Fibroblast of lung (primary cell): Measurements from ENCODE around the gene SMOC2. TPM values are rescaled to one million over a fixed set of nuclear protein-coding genes. Genes with fewer than 3 reads are reported as not detected.

Source experiments
- DNase-seq, 2 donors: peaks; one replicate each; pipeline versions ENCODE4 v3.0.0 to v3.0.0-alpha.2; 2010; ENCODE audit warnings: low read depth in 2 of 2
- H2AFZ ChIP-seq: 2 replicates; pipeline ENCODE4 v1.5.1; 2012; ENCODE audit warnings: low read length, control low read depth, inconsistent platforms
- H3K27ac ChIP-seq: 2 replicates; pipeline ENCODE4 v1.5.1; 2011; ENCODE audit warnings: low read length, control low read depth; ENCODE audit not compliant: insufficient read depth
- H3K27me3 ChIP-seq: 2 replicates; pipeline ENCODE4 v1.5.1; 2011; ENCODE audit warnings: mild to moderate bottlenecking, low read length; ENCODE audit not compliant: control insufficient read depth, insufficient read depth
- H3K36me3 ChIP-seq: 2 replicates; pipeline ENCODE4 v1.5.1; 2011; ENCODE audit warnings: low read length; ENCODE audit not compliant: control insufficient read depth, insufficient read depth
- H3K4me1 ChIP-seq: 2 replicates; pipeline ENCODE4 v1.5.1; 2011; ENCODE audit warnings: low read length; ENCODE audit not compliant: control insufficient read depth, insufficient read depth; ENCODE audit errors: extremely low read depth
- H3K4me2 ChIP-seq: 2 replicates; pipeline ENCODE4 v1.5.1; 2011; ENCODE audit warnings: low read length, control low read depth; ENCODE audit not compliant: insufficient read depth; ENCODE audit errors: extremely low read depth
- H3K4me3 ChIP-seq, 4 experiments: fragments of 200-600 bp in 1 of 4; sonication (generic) in 1 of 4; replicated peaks in 1 of 4; 2 replicates each; pipeline ENCODE4 v1.5.1; 2011 to 2016; ENCODE audit warnings: low read length in 4 of 4, low read depth in 3 of 4, mild to moderate bottlenecking in 3 of 4, control low read depth in 2 of 4, inconsistent platforms in 1 of 4, mixed read lengths in 1 of 4; ENCODE audit not compliant: insufficient read depth in 1 of 4; ENCODE audit errors: control extremely low read depth in 1 of 4
- H3K79me2 ChIP-seq: 2 replicates; pipeline ENCODE4 v1.5.1; 2012; ENCODE audit warnings: mild to moderate bottlenecking, low read length, inconsistent platforms; ENCODE audit not compliant: control insufficient read depth, insufficient read depth
- H3K9ac ChIP-seq: 2 replicates; pipeline ENCODE4 v1.5.1; 2011; ENCODE audit warnings: mild to moderate bottlenecking, low read length, control low read depth; ENCODE audit not compliant: insufficient read depth
- H3K9me3 ChIP-seq: 2 replicates; pipeline ENCODE4 v1.5.1; 2012; ENCODE audit warnings: low read depth, low read length; ENCODE audit not compliant: control insufficient read depth, insufficient read depth
- H4K20me1 ChIP-seq: 2 replicates; pipeline ENCODE4 v1.5.1; 2011; ENCODE audit warnings: low read length; ENCODE audit not compliant: control insufficient read depth, insufficient read depth; ENCODE audit errors: extremely low read depth
- CTCF ChIP-seq, 2 donors: IDR thresholded peaks in 1 of 2; conservative IDR thresholded peaks in 1 of 2; 1 replicate in 1 of 2; 2 replicates in 1 of 2; pipeline ENCODE4 v1.5.1; 2011 to 2012; ENCODE audit warnings: low read length in 2 of 2, control low read depth in 1 of 2, inconsistent platforms in 1 of 2, low read depth in 1 of 2, mild to moderate bottlenecking in 1 of 2
- EZH2 ChIP-seq: IDR thresholded peaks from 2 replicates; pipeline ENCODE4 v1.5.1; 2012; ENCODE audit warnings: low read length, control low read depth, mild to moderate bottlenecking; ENCODE audit errors: missing control alignments
- polyA plus RNA-seq, 2 donors: library from polyadenylated mRNA; depleted of rRNA in 1 of 2; stranded (reverse) in 1 of 2; unstranded in 1 of 2; fragments of >200 nt; gene quantifications; 2 replicates each; pipeline ENCODE4 v1.2.1, GENCODE V29; 2011 to 2012; ENCODE audit warnings: missing spikeins in 1 of 2
- total RNA-seq: library from RNA; depleted of rRNA; stranded (reverse); fragments of >200 nt; gene quantifications from 2 replicates; pipeline ENCODE4 v1.2.1, GENCODE V29; 2014

The SMOC2 gene
- total and polyA plus RNA-seq, 2 donors (not counting 1 experiment from before 2014, with no cell fraction given) = not detected

GRCh38 chr6:168574699-168575195 is 133.8 kb downstream of the SMOC2 start:
- Histone ChIP-seq H3K79me2 (no peaks in the 10 kb centered on the region), H3K4me3 (no peak overlapping the region), H3K27ac (no peak overlapping the region), H3K36me3 (no peaks in the 10 kb centered on the region), H3K9me3 (no peaks in the 10 kb centered on the region), H3K9ac (no peak overlapping the region), H3K4me2 (no peak overlapping the region), H3K4me1 (no peaks in the 10 kb centered on the region), H4K20me1 (no peaks in the 10 kb centered on the region), H2AFZ (no peak overlapping the region), H3K27me3 (no peaks in the 10 kb centered on the region)
- TF ChIP-seq EZH2 = no peak
- no peak for TF ChIP-seq CTCF (conservative IDR thresholded peaks at IDR 0.05 in 1 of 2, IDR thresholded peaks at IDR 0.05 in 1 of 2; ENCODE audit: low read depth in 1 of 2, low read length in 2 of 2)
- DNase-seq = no peak

GRCh38 chr6:168575346-168576098 is 134.5 kb downstream of the SMOC2 start:
- no peaks in the 10 kb centered on the region for H3K79me2 ChIP-seq
- no peak overlapping the region for H3K27ac ChIP-seq
- H3K9ac ChIP-seq = no peak overlapping the region
- H4K20me1 ChIP-seq = no peaks in the 10 kb centered on the region
- no peaks in the 10 kb centered on the region for H3K27me3 ChIP-seq
- DNase-seq = no peak
- no peak overlapping the region for H2AFZ ChIP-seq
- no peak for TF ChIP-seq CTCF (conservative IDR thresholded peaks at IDR 0.05 in 1 of 2, IDR thresholded peaks at IDR 0.05 in 1 of 2; ENCODE audit: low read depth in 1 of 2, low read length in 2 of 2)
- no peak for TF ChIP-seq EZH2
- no peaks in the 10 kb centered on the region for H3K9me3 ChIP-seq
- H3K4me3 ChIP-seq = no peak overlapping the region
- H3K36me3 ChIP-seq = no peaks in the 10 kb centered on the region
- H3K4me2 ChIP-seq = no peak overlapping the region
- H3K4me1 ChIP-seq = no peaks in the 10 kb centered on the region

DNA sequence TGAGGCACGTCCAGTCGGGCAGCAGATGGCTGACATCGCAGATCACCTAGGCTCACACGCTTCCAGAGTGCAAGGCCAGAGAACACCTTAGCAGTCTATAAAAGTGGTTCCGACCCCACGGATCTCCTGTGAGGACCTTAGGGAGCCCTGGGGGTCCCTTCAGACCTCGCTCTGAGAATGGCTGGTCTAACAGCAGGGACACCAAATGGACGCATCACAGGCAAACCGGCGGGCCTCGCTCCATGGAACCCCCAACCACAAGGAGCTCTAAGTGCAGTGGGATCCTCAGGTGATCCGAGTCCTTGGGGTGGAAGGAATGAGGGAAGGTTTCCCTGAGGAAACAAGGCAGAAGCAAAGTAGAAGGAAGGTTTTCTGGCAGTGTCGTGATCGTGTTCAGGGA is 135.4 kb downstream of the SMOC2 start:
- Histone ChIP-seq H3K4me1 (no peaks in the 10 kb centered on the region), H3K4me3 (no peak overlapping the region), H3K9ac (no peak overlapping the region), H3K27me3 (no peaks in the 10 kb centered on the region), H3K27ac (no peak overlapping the region), H2AFZ (no peak overlapping the region), H3K4me2 (no peak overlapping the region), H4K20me1 (no peaks in the 10 kb centered on the region), H3K9me3 (no peaks in the 10 kb centered on the region), H3K36me3 (no peaks in the 10 kb centered on the region), H3K79me2 (no peaks in the 10 kb centered on the region)
- no peak for TF ChIP-seq EZH2
- no peak for TF ChIP-seq CTCF (conservative IDR thresholded peaks at IDR 0.05 in 1 of 2, IDR thresholded peaks at IDR 0.05 in 1 of 2; ENCODE audit: low read depth in 1 of 2, low read length in 2 of 2)
- no peak for DNase-seq
